Kidney epithelial cell (primary cell): ENCODE results near the gene PHF21B. TPM values are rescaled to one million over a fixed set of nuclear protein-coding genes. Genes with fewer than 3 reads are reported as not detected.

Experiments used
- DNase-seq: peaks from one replicate; pipeline ENCODE4 v3.0.0-alpha.2; 2010; ENCODE audit warnings: low read depth
- H3K27me3 ChIP-seq: 2 replicates; pipeline ENCODE4 v1.6.0; 2011; ENCODE audit warnings: low read length; ENCODE audit not compliant: control insufficient read depth, insufficient read depth
- H3K36me3 ChIP-seq: 2 replicates; pipeline ENCODE4 v1.5.1; 2011; ENCODE audit warnings: low read length; ENCODE audit not compliant: control insufficient read depth, insufficient read depth
- H3K4me3 ChIP-seq: 2 replicates; pipeline ENCODE4 v1.5.1; 2011; ENCODE audit warnings: low read depth, mild to moderate bottlenecking, control low read depth, low read length
- total RNA-seq: library from RNA; depleted of rRNA; stranded (reverse); fragments of >200 nt; gene quantifications from 2 replicates; pipeline ENCODE4 v1.2.3, GENCODE V29; 2015
- TF ChIP-seq, protein P1 (sequence below): IDR thresholded peaks from 2 replicates; pipeline ENCODE4 v1.5.1; 2011; ENCODE audit warnings: mild to moderate bottlenecking, moderate library complexity, low read length, control low read depth, inconsistent platforms; ENCODE audit not compliant: insufficient read depth, poor library complexity, severe bottlenecking

The PHF21B gene
- total RNA-seq, 1 donor from 2014 or later = 1.5 TPM

DNA sequence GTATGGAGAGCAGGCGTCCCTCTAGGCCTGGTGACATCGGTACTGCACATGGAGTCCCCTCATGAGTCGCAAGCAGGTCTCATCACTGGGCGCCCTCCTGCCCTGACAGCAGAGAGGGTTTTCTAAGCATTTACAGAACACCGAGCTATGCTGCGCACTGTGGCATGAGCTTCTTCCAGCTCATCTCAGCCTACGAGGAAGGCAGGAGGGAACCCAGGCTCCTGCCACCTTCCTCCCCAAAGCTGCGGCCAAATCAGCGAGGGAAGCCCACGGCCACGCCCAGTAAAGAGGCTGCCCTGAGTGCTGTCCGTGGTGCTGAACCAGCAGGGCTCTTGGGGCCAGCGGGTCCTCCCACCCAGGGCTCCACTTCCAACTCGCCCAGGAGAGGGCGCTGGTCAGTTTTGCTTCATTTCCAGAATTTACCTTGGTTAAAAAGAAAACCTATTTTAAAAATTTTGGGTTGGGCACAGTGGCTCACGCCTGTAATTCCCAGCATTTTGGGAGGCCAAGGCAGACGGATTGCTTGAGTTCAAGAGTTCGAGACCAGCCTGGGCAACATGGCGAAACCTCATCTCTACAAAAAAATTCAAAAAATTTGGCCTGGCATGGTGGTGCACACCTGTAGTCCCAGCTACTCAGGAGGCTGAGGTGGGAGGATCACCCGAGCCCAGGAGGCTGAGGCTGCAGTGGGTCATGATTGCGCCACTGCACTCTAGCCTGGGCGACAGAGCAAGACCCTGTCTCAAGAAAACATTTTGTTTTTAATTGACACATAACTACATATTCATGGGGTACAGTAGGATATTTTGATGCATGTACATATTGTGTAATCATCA lies 34.2 kb downstream of the PHF21B start:
- no peaks in the 10 kb centered on the region for H3K27me3 ChIP-seq
- peak; percentile 34 for DNase-seq
- H3K4me3 ChIP-seq = no peak overlapping the region
- H3K36me3 ChIP-seq = no peaks in the 10 kb centered on the region
- TF ChIP-seq, protein P1, sequence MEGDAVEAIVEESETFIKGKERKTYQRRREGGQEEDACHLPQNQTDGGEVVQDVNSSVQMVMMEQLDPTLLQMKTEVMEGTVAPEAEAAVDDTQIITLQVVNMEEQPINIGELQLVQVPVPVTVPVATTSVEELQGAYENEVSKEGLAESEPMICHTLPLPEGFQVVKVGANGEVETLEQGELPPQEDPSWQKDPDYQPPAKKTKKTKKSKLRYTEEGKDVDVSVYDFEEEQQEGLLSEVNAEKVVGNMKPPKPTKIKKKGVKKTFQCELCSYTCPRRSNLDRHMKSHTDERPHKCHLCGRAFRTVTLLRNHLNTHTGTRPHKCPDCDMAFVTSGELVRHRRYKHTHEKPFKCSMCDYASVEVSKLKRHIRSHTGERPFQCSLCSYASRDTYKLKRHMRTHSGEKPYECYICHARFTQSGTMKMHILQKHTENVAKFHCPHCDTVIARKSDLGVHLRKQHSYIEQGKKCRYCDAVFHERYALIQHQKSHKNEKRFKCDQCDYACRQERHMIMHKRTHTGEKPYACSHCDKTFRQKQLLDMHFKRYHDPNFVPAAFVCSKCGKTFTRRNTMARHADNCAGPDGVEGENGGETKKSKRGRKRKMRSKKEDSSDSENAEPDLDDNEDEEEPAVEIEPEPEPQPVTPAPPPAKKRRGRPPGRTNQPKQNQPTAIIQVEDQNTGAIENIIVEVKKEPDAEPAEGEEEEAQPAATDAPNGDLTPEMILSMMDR = peak; percentile 85

DNA sequence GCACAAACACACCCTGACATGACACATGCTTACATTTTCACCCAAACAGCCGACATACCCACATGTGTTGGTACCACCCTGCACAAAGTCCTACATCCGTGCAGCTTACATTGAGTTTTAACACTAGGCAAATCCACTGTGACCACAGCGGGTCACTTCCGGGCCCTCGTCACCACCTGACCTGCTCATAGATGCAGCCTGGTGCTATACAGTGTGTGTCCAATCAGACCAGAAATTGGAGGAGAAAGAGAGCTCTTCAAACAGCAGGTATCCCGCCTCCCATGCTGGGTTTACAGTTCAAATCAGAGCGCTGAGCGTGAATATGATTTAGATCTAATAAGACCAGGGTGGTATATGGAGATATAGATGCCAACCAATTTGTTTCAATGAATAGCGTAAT lies 35.4 kb downstream of the PHF21B start:
- Histone ChIP-seq H3K36me3 (no peaks in the 10 kb centered on the region), H3K4me3 (no peak overlapping the region), H3K27me3 (no peaks in the 10 kb centered on the region)
- TF ChIP-seq, protein P1 = no peak
- no peak for DNase-seq

DNA sequence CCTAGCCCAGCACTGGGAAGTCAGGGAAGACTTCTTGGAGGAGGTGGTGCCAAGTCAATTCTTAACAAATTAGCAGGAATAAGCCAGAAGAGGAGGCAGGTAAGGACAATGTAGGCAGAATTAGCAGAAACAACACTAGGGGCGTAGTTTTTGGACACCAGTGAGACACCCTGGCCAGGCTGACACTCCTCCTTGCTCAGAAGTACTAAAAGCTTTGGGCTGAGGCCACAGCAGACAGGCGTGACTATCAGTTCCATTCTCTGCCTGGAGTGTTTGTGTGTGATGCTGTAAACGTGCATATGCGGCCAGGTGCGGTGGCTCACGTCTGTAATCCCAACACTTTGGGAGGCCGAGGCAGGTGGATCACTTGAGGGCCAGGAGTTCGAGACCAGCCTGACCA lies 36.0 kb downstream of the PHF21B start:
- H3K4me3 ChIP-seq = no peak overlapping the region
- H3K36me3 ChIP-seq = no peaks in the 10 kb centered on the region
- no peaks in the 10 kb centered on the region for H3K27me3 ChIP-seq
- DNase-seq = no peak
- TF ChIP-seq, protein P1 = no peak

DNA sequence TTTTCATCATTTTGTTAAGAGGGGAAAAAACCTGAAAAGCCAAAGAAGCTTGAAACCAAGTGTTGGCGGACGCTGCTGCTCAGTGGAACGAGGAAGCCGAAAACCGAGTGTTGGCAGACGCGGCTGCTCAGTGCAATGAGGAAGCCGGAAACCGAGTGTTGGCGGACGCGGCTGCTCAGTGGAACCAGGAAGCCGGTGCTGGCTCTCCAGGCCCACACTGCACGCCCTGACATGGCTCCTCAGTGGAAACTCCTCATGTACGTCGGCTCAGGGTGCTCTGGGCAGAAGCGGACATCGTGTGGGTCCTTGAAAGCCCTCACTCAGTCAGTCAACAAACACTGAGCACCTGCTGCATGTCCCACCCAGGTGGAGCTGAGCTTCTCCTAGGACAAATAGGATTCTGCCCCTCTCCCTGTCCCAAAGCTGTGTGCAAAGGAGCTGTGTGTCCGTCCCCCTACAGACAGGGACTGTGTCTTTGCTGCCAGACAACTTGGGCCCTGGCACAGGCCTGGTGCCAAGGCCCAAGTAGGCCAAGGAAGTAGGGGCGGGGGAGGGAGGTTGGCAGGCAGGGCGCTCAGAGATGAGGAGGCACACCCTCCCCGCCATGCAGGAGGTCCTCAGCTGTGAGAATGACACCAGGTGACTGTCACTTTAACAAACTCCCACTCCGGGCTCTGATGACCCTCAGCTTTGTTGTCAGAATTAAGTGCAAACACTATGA lies 37.3 kb downstream of the PHF21B start:
- H3K4me3 ChIP-seq = no peak overlapping the region
- H3K27me3 ChIP-seq = no peaks in the 10 kb centered on the region
- no peaks in the 10 kb centered on the region for H3K36me3 ChIP-seq
- no peak for DNase-seq
- TF ChIP-seq, protein P1 = no peak

DNA sequence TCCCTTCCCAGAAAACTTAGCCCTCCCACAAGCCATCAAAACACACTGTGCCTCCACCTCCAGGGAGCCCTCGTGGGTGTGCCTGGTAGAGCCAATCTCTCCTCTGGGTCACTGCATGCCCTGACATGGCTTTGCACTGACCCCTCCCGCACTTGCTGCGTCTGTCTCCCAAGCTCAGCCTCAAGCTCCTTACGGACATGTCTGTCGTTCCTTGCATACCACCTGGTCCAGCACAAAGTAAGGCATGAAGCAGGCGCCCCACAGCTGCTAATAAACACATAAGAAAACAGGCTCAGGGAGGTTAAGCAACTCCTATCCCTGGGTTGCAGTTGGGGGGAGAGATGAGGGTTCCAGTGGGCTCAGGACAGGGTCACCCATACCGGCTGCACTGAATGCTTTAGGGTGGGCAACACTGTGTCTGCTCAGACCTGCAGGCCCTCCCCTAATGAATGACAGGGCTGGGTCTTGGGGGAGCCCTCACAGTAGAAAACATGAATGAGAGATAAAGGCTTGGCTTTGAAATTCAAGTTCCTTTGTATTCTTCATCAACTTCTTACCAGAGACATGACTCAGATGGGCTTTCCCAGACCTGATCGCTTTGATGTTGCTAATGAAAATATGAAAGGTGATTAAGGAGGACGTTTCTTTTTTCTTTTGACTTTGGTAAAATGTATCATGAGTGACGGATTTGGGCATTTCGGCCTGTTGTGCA lies 38.0 kb downstream of the PHF21B start:
- Histone ChIP-seq H3K36me3 (no peaks in the 10 kb centered on the region), H3K27me3 (no peaks in the 10 kb centered on the region), H3K4me3 (no peak overlapping the region)
- TF ChIP-seq, protein P1 = no peak
- DNase-seq = no peak
